SH-SY5Y (cell line): ENCODE measurements around the gene SLC24A1.

ENCODE experiments used
- GATA2 ChIP-seq: IDR thresholded peaks from 2 replicates; pipeline ENCODE4 v1.6.1; 2011; ENCODE audit warnings: mild to moderate bottlenecking, low read depth, low read length
- GATA3 ChIP-seq: IDR thresholded peaks from 2 replicates; pipeline ENCODE4 v1.6.1; 2011; ENCODE audit warnings: low read depth, mild to moderate bottlenecking, low read length, moderate library complexity

GRCh38 chr15:65571971-65572370 is 49.8 kb upstream of the SLC24A1 start:
- TF ChIP-seq GATA3 (no peak), GATA2 (no peak)
